Stimulated activated CD8-positive, alpha-beta memory T cell treated with anti-CD3 and anti-CD28 coated beads, Interleukin-4, amount 100 ng/mL, for 4 hours (primary cell): ENCODE data around the gene NRCAM.

ENCODE experiments used
- DNase-seq, 2 donors: peaks; one replicate each; pipeline ENCODE4 v3.0.0-alpha.2; 2020; ENCODE audit warnings: low read depth in 2 of 2, low spot score in 1 of 2

The NRCAM gene

GRCh38 chr7:108311446-108312168 is 144.6 kb downstream of the NRCAM start:
- DNase-seq = no peak

- DNase-seq = no peak
Measured at GRCh38 chr7:108310351-108310750, 145.9 kb downstream of the NRCAM start.

- no peak for DNase-seq
Measured at GRCh38 chr7:108308903-108309302, 147.3 kb downstream of the NRCAM start.

- no peak for DNase-seq
Measured at GRCh38 chr7:108308276-108308675, 148.0 kb downstream of the NRCAM start.

- no peak for DNase-seq
Measured at GRCh38 chr7:108307595-108307994, 148.6 kb downstream of the NRCAM start.

- no peak for DNase-seq
Measured at GRCh38 chr7:108307194-108307593, 149.0 kb downstream of the NRCAM start.

- no peak for DNase-seq
Measured at GRCh38 chr7:108303332-108303731, 152.9 kb downstream of the NRCAM start.

GRCh38 chr7:108301387-108301786 is 154.8 kb downstream of the NRCAM start:
- DNase-seq = no peak

GRCh38 chr7:108299251-108299973 is 156.8 kb downstream of the NRCAM start:
- DNase-seq = no peak

GRCh38 chr7:108296911-108297310 is 159.3 kb downstream of the NRCAM start:
- DNase-seq = no peak

GRCh38 chr7:108294595-108294994 is 161.6 kb downstream of the NRCAM start:
- no peak for DNase-seq

GRCh38 chr7:108293149-108293612 is 163.1 kb downstream of the NRCAM start:
- DNase-seq = no peak

GRCh38 chr7:108292541-108292940 is 163.7 kb downstream of the NRCAM start:
- DNase-seq = no peak

- DNase-seq = no peak
Measured at GRCh38 chr7:108291791-108292440, 164.3 kb downstream of the NRCAM start.

- DNase-seq = no peak
Measured at GRCh38 chr7:108291152-108291508, 165.1 kb downstream of the NRCAM start.

GRCh38 chr7:108290459-108291151 is 165.6 kb downstream of the NRCAM start:
- DNase-seq = no peak

GRCh38 chr7:108289852-108290251 is 166.4 kb downstream of the NRCAM start:
- DNase-seq = no peak

- no peak for DNase-seq
Measured at GRCh38 chr7:108287857-108288256, 168.4 kb downstream of the NRCAM start.

GRCh38 chr7:108286290-108286904 is 169.8 kb downstream of the NRCAM start:
- DNase-seq = no peak

- no peak for DNase-seq
Measured at GRCh38 chr7:108285778-108286177, 170.5 kb downstream of the NRCAM start.

GRCh38 chr7:108285003-108285368 is 171.2 kb downstream of the NRCAM start:
- DNase-seq = no peak
